Muscle of back (tissue), 13 donors: ENCODE measurements around the gene PMAIP1. TPM values are rescaled to one million over a fixed set of nuclear protein-coding genes. Genes with fewer than 3 reads are reported as not detected.
"Not testable (repeated sequence)": the region's sequence is repeated elsewhere in the genome, so short reads cannot be mapped to it uniquely, and the experiment has no call there.

Experiments used
- DNase-seq, 3 donors: peaks; one replicate each; pipeline versions ENCODE4 v3.0.0 to v3.0.0-alpha.2; 2013
- long read RNA-seq, 9 donors: transcript quantifications; one replicate each; lab custom pipeline, GENCODE V29; 2026
- polyA plus RNA-seq, 10 donors: library from polyadenylated mRNA; unstranded; fragments of 120-200 nt; gene quantifications; one replicate each; pipeline ENCODE4 v1.2.1, GENCODE V29; 2013; ENCODE audit not compliant: insufficient read length in 10 of 10

The PMAIP1 gene
- polyA plus RNA-seq, result 10 to 100 TPM; 17.9 to 60.7 (median 32.0) TPM
- long read RNA-seq, donor 1, transcript PMAIP1-202 (2 exons, 1,948 nt), result major isoform, 14 of 14 reads
- long read RNA-seq, donor 1, partial matches to known transcripts, result 0 of 14 reads
- long read RNA-seq, donor 1, other reads (novel, unspliced or antisense), result 0 of 14 reads
- long read RNA-seq, donor 2, transcript PMAIP1-202 (2 exons, 1,948 nt), result major isoform, 15 of 15 reads
- long read RNA-seq, donor 2, partial matches to known transcripts, result 0 of 15 reads
- long read RNA-seq, donor 2, other reads (novel, unspliced or antisense), result 0 of 15 reads
- long read RNA-seq, donor 3, result 0 reads
- long read RNA-seq, donor 4, transcript PMAIP1-202 (2 exons, 1,948 nt), result major isoform, 17 of 32 reads
- long read RNA-seq, donor 4, partial matches to known transcripts, result 15 of 32 reads
- long read RNA-seq, donor 4, other reads (novel, unspliced or antisense), result 0 of 32 reads
- long read RNA-seq, donor 5, transcript PMAIP1-202 (2 exons, 1,948 nt), result major isoform, 18 of 18 reads
- long read RNA-seq, donor 5, partial matches to known transcripts, result 0 of 18 reads
- long read RNA-seq, donor 5, other reads (novel, unspliced or antisense), result 0 of 18 reads
- long read RNA-seq, donor 6, transcript PMAIP1-202 (2 exons, 1,948 nt), result major isoform, 23 of 23 reads
- long read RNA-seq, donor 6, partial matches to known transcripts, result 0 of 23 reads
- long read RNA-seq, donor 6, other reads (novel, unspliced or antisense), result 0 of 23 reads
- long read RNA-seq, donor 7, transcript PMAIP1-202 (2 exons, 1,948 nt), result major isoform, 17 of 17 reads
- long read RNA-seq, donor 7, partial matches to known transcripts, result 0 of 17 reads
- long read RNA-seq, donor 7, other reads (novel, unspliced or antisense), result 0 of 17 reads
- long read RNA-seq, donor 8, transcript PMAIP1-202 (2 exons, 1,948 nt), result major isoform, 10 of 10 reads
- long read RNA-seq, donor 8, partial matches to known transcripts, result 0 of 10 reads
- long read RNA-seq, donor 8, other reads (novel, unspliced or antisense), result 0 of 10 reads
- long read RNA-seq, donor 9, partial matches to known transcripts, result 0 of 1 reads
- long read RNA-seq, donor 9, other reads (novel, unspliced or antisense), result 0 of 1 reads

DNA sequence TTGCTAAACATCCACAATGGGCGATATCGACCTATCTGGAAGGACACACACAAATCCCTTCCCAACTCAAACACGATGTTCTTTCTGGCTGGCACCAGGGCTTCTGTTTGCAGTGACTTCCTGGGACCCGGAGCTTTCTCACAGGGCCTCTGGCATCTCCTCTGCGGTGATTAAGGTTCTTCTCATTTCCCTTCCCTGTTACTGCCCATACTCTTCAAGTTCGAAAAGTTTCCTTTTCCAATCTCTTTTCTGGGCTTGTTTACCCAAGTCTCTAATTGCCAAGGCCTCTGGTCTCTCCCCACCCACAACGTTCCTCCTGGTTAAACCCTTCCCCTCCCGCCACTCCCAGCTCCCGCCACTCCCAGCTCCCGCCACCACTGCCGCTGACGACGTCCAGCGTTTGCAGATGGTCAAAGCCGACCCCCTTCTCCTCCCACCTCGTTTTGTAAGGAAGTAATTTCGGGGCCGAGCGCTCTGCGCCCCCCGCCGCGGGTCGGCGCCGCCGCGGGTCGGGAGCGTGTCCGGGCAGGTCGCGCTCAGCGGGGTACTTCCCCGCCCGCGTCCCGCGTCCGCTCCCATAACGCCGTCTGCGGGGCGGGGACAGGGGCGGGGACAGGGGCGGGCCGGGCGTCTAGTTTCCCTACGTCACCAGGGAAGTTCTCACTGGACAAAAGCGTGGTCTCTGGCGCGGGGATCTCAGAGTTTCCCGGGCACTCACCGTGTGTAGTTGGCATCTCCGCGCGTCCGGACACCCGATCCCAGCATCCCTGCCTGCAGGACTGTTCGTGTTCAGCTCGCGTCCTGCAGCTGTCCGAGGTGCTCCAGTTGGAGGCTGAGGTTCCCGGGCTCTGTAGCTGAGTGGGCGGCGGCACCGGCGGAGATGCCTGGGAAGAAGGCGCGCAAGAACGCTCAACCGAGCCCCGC lies at the start of gene PMAIP1:
TSS of gene PMAIP1 (plus strand) at position 699 of the 924 bp plus-strand sequence. CDS start at position 881, 182 bp downstream.
- DNase-seq, result peak; percentile 86 to 95 (median 89)

DNA sequence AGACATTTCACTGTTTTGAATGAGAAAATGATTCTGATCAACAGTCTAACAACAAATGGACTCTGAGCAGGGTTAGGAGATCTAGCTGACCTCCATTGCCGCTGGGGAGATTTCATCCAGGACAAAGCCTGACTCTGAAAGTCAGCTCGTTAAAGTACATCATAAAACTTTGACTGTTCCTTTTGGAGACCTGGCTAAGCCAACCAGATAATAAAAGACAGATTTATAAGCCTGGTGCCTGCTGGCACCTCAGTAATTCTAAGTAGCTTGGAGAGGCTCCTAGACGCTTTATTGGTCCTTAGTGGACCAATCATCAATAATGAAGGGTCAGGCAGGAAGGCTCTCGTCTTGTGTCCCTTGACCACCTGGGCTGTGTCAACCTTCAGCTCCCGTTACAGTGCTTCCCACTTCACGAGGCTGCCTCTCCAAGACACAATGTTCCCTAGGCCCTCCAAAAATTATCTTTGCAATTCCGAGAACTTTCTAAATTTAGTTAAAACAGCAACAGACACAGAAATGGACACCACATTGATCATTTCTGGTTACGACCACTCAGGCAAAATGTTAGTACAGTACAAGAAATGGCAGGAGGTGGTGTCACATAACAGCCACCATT lies 47.9 kb upstream of the PMAIP1 start:
- no peak for DNase-seq

DNA sequence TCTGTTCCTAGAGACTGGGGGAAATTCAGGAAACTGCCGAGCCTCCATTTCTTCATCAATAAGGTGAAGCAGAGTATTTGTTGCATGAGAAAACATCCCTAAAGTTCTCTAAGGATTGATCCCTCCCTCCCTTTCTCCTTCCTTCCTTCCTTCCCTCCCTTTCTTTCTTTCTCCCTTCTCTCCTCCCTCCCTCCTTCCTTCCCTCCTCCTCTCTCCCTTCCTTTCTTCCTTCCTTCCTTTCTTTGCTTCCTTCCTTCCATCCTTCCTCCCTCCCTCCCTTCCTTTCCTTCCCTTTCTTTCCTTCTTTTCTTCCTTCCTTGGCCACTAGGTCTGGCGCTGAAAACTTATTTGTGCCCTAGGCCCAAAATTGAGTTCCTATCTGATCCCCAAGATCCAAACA lies 47.2 kb upstream of the PMAIP1 start:
- DNase-seq, result no peak

DNA sequence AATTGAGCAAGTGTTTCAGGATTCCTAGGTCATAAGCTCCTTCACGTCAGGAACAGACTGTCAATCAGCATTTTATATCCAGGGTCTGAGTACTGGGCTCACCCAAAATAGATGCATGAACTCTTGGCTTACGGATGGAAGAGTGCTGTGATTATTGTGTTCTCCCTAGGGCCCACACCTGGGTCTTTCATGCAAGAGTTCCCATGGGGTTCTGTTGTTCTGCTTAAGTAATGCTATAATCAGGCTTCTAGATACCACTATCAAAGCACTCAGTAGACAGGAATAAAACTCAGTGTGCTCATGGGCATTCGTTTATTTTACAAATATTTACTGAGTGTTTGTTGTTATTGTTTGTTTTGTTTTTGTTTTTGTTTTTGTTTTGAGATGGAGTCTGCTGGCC lies 46.4 kb upstream of the PMAIP1 start:
- no peak for DNase-seq

DNA sequence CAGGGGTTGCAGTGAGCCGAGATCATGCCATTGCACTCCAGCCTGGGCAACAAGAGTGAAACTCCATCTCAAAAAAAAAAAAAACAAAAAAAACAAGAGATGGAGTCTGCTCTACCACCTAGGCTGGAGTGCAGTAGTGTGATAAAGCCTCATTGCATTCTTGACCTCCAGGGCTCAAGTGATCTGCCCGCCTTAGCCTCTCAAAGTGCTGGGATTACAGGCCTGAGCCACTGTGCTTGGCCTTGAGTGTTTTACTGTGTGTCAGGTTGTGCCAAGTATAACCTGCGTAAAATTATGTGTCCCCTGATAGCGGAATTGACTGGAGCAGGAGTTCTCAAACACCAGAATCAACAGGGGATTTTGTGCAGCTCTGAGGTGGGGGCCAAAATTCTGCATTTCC lies 45.8 kb upstream of the PMAIP1 start:
- not testable (repeated sequence) for DNase-seq

DNA sequence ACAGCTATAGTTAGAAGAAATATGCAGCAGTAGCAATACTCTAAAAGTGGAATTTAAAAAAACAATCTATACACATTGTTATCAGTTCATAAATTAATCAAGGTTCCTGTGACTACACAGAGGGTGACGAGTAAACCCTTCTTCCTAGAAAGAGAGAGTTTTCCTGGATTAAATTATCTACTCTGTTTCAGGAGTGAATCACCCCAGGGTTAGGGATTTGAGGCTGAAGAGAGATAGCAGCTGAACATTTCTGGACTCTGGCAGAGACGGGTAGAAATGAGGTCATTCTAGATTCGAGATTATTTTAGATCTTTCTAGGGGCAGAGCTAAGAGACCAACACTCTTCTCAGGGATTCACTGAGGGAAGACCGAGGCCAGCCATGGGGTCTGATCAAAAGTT lies 38.8 kb upstream of the PMAIP1 start:
- no peak for DNase-seq

DNA sequence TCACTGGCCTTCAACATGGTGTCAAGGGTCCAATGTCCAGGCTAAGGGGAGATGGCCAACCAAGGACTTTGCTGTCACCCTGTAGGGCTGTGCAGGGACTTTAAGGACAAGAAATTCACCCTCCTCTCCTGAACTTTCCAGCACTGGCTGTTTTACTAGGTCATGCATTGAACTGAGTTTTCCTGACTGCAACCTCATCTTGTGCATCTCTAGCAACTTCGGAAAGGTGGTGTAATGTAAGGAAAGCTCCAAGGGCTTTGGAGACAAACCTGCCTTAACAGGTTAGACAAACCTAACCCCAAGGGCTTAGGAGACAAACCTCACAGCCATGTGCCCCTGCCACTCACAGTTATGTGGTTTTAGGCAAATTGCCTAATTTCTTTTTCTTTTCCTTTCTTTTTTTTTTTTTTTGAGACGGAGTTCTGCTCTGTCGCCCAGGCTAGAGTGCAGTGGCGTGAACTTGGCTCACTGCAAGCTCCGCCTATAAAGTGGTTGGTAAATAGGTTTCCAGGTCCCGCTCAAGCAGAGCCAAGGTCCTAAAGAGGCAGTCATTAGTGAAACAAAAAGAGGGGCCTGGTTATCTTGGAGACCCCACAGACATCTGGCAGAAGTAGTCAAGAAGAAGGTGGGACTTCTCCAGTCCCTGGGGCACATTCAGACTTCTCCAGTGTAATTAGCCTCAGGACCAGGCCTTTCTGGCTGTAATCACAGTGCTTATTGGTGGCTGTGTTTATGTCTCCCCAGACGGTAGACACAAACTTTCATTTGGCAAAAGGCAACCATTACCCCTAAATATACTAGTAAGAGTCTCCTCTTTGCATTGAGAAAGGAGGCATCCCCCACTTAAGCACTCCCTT lies 37.6 kb upstream of the PMAIP1 start:
- no peak for DNase-seq

DNA sequence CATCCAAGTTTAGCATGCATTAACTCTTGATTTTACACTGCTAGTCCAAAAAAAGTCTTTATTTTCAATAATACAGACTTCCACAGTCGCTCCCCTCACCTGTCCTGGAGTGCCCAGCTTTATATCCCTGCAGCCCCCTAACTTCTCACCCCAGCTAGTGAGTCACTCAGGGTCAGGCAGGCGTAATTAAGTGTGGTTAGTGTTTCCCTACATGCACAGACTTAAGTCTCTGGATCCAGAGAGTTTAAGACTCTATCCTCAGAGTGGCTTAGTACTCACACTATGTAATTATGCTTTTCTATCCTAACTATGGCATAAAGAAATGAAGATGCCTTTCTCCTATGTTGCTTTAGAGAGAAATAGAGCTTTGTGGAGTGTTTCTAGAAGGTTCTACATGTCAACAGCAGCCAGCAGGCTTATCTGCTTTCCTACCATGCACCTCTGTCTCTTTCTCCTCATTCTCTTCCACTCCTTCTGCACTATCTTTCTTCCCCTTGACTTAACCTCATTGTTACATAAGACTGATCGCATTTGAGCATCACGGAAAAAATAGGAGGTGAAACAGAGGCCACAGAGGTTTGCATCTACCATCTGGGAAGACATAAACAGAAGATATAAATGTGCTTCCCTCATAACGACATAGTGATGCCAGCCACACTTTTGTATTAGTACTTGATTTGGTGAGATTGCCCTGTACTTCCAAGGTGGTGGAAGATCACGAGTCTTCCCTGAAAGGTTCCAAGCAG lies 34.4 kb upstream of the PMAIP1 start:
- no peak for DNase-seq

DNA sequence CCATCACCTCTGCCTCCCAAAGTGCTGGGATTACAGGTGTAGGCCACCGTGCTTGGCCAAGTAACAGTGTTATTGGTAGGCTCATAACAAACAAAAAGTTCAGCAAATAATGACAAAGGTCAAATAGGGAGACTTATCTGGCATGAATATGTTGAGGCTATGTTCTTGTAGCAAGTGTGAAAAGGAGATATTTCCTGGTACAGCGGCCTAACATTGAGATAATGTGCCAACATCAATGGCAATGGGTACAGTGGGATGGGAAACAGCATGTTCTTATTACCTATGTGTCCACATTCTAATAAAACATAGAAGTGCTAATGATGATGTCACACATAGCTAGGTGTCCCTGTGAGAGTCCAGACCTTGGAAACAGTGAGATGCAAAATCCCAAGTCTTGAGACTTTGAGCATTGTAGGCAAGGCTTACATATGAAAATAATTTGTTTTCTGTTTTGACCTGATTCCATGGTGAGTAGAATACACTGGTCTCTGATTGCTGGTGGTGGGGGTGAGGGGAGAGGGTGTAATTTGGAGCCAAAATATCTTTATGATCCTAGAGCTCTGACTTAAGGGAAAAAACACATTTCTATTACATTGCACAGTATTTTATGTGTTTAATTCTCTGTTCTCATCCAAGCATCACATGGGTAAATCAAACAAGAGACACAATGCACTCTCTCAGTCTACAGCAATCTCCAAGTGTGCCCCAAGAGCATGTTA lies 33.1 kb upstream of the PMAIP1 start:
- DNase-seq, result peak in 2 of 3 donors; percentile 39 to 50

DNA sequence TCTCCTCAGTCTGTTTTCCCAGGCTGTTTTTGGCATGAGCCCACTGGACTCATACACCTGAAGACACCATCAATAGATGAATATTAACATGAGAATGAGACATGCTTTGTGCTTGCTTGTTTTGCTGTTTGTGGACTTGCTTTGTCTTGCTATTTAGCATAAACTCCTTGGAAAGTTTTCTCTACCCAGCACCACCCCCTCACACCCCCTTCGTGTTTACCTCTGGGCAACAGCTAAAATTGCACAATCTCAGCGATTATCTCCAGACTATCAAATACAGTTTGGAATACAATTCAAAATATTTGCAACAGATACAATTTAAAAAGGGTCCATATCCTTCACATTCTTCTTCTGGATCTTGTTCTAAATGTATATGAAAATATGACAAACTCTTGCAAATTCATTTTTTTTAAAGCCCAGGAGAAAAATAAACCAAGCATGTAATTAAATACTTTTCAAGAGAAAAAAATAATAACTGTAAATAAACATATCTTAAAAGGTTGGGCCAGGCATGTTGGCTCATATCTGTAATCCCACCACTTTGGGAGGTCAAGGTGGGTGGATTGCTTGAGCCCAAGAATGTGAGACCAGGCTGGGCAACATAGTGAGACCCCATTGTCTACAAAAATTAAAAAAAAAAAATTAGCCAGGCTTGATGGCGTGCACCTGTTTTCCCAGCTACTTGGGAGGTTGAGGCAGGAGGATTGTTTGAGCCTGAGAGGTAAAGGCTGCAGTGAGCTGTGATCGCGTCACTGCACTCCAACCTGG lies 32.3 kb upstream of the PMAIP1 start:
- no peak for DNase-seq

DNA sequence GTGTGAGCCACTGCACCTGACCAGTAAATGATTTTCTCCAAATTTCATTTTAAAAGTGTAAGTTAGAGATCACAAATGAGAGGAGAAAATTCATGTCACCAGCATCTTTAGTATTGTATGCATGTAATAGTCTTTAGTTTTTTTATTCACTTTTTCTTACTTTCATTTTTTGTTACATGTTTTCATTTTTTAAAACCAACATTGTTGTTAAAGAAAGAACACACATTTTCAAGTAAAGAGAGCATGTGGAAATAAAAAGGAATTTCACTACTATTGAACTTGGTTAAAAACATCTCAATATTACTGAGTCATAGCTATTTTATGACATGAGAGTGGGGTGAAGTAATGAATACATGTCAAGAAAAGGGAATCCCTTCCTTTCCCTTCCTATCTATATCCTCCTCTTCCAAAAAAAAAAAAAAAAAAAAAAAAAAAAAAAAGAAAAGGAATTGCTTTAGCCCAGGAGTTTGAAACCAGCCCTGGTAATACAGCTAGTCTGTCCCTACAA lies 29.1 kb upstream of the PMAIP1 start:
- no peak for DNase-seq

DNA sequence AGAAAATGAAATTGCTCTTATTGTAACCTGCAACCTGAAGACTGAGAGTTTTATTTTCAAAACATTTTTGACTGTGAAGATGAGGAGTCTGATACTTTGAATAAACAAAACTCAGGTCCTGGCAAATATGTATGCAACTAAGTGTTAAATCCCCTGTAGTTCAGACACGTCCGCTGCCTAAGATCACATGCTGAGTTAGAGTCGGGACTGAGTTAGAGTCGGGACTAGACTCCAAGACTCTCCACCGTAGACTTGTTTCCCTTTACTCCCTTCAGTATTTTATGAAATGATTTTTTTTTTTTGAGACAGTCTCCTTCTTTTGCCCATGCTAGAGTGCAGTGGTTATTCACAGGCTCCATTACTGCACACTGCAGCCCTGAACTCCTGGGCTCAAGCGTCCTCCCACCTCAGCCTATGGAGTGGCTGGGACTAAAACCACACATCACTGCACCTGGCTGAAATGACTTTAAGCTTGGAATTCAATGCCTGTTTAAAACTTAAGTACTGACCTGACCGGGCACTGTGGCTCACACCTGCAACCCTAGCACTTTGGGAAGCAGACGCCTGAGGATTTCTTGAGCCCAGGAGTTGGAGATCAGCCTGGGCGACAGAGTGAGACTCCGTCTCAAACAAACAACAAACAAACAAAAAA lies 28.0 kb upstream of the PMAIP1 start:
- DNase-seq, result no peak

DNA sequence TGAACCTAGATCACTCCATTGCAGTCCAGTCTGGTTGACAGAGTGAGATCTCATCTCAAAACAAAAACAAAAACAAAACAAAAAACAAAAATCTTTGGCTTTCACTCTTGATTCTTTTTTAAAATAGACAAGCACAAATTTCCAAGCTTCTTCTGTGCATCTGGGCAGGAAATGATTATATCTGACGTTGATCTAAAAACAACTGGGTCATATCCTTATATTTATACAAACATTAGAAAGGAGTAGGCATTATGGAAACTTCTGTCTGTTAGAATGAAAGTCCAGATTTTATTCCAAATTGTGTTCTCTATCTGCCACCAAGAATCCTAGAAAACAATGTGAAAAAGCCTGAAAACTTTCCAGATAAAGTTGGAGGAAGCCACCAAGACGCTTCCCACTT lies 26.2 kb upstream of the PMAIP1 start:
- DNase-seq, result peak in 1 of 3 donors; percentile 26

DNA sequence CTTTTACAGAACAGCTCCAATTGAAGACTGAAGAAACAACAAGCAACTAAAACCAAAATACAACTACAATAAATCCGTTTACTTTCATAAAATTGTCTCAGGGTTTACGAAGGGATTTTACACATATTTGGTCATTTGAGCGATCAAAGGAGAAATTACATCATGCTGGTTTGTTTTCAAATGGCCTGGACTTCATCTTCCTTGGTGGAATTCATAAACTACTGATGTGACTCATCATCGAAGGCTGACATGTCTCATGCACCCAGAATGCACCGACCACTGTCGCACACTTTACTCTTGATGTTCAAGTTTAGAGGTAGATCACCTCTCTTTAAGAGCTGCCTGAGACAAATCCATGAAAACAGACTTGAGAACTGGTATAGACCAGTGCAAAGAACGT lies 25.6 kb upstream of the PMAIP1 start:
- DNase-seq, result peak in 1 of 3 donors; percentile 72

DNA sequence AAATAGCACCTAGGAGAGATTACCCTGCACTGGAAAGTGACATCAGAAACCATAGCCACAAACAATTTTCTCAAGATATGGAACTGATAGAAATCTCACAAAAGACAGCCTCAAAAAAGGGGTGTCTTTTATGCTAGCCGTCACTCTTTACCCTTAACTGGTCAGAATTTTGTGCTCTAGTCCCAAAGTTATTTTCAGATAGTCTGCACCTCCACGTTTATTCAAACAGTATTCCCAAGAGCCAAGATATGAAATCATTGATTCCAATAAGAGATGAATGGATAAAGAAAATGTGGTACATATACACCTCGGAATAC lies 23.5 kb upstream of the PMAIP1 start:
- DNase-seq, result no peak

DNA sequence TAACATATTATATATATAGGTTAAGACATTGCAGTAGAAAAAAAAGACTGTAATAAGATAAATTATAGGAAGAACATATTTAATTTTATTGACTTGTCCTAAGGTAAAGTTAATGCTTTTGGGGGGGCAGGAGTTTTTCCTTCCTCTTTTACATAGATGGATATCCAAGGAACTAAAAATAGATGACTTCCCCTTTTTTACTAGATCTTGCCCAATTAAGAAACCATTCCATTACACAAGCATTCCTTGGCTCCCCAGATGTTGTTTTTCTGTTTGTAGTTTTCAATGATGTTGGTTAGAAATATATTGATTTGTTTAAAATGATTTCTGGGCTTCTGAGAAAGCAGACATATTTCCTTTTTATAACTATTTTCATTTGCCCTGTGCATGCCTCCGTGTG lies 22.4 kb upstream of the PMAIP1 start:
- DNase-seq, result no peak

DNA sequence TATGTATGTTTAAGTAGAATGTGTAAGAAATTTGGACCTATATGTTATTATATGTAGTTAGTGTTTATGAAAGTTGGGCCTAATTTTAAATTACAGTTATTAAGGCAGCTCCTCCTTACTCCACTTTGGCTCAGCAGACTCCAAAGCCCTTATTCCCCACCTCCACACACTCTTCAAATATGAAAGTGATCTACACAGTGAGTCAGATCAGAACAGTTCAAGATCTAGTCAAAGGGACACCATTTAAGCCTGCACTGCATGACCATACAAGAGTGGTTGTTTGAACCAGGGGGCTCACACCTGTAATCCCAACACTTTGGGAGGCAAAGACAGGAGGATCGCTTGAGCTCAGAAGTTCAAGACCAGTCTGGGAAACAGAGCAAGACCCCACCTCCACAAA lies 21.2 kb upstream of the PMAIP1 start:
- no peak for DNase-seq
